ENCODE measurements around the gene SLC4A2.

DNA sequence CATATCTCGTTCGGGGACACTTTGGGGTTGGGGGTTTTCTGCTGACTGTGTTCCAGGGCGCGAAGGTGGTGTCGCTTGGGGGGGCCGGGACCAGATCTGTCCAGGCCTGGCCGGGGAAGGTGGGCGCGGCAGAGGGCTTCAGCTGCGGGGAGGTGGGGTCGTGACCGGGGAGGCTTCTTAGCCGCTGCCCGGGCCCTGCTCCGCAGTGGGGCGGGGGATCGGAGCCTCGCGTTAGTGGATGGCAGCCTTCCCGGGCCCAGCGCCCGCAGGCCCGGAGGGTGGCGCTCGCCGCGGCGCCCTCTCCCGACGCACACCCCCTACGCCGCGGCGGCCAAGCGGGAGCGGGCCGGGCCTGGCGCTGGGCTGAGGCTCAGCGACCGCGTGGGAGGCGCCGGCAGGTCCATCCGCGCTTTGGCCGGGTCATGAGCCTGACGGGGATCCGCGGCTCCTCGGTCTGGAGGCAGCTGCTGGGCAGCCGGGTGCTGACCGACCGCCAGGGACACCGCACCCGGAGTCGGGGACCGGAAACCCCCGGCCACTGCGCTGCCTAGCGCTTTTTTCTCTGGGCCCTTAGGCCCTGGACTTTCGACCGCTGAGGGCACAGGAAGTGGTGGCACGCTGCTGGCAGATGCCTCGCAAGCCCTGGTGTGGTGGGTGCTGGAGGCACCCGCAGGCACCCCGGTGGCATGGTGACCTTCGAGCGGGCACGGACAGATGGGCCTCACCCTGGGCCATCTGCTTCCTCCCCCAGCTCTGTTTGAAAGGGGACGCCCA, 28.0 kb downstream of the SLC4A2 start:
- TF ChIP-seq, protein P1, sequence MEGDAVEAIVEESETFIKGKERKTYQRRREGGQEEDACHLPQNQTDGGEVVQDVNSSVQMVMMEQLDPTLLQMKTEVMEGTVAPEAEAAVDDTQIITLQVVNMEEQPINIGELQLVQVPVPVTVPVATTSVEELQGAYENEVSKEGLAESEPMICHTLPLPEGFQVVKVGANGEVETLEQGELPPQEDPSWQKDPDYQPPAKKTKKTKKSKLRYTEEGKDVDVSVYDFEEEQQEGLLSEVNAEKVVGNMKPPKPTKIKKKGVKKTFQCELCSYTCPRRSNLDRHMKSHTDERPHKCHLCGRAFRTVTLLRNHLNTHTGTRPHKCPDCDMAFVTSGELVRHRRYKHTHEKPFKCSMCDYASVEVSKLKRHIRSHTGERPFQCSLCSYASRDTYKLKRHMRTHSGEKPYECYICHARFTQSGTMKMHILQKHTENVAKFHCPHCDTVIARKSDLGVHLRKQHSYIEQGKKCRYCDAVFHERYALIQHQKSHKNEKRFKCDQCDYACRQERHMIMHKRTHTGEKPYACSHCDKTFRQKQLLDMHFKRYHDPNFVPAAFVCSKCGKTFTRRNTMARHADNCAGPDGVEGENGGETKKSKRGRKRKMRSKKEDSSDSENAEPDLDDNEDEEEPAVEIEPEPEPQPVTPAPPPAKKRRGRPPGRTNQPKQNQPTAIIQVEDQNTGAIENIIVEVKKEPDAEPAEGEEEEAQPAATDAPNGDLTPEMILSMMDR (IDR thresholded peaks at IDR 0.05): peak in 1 of 2 donors; percentile 18
- TF ChIP-seq POLR2AphosphoS5 (IDR thresholded peaks at IDR 0.05): no peak
